ENCODE results near the gene SMC4.
A peak's percentile ranks its signal among the peaks of the same experiment; 100 is the strongest.

SMC4 gene

GRCh38 chr3:160464971-160465370 lies 65.5 kb downstream of the SMC4 start:
- CTCF ChIA-PET, result interaction anchor here (0.6 kb wide), 1 partner anchor 99 kb away, joined by 3 read pairs; no protein-coding TSS in a partner anchor
- no peak overlapping the region for H3K27ac ChIP-seq
- no peak for TF ChIP-seq CTCF (conservative IDR thresholded peaks at IDR 0.05; ENCODE audit: low read depth)
- POLR2A ChIA-PET (ENCODE audit: low non-redundant PET), result no interaction called here
- DNase-seq (ENCODE audit: low spot score), result no peak

GRCh38 chr3:160470181-160470580 lies 70.7 kb downstream of the SMC4 start:
- no peak overlapping the region for H3K27ac ChIP-seq
- CTCF ChIA-PET, result interaction anchor here (0.5 to 0.6 kb wide), 2 partner anchors 24 to 83 kb away, joined by 3 read pairs; no protein-coding TSS in a partner anchor
- TF ChIP-seq CTCF (conservative IDR thresholded peaks at IDR 0.05; ENCODE audit: low read depth), result no peak
- POLR2A ChIA-PET (ENCODE audit: low non-redundant PET), result no interaction called here
- DNase-seq (ENCODE audit: low spot score), result no peak

- ChIA-PET CTCF (interaction anchor here (0.6 to 0.7 kb wide), 2 partner anchors 1304 to 1671 kb away, joined by 3 to 4 read pairs; no protein-coding TSS in a partner anchor), POLR2A (ENCODE audit: low non-redundant PET) (no interaction called here)
- TF ChIP-seq CTCF (conservative IDR thresholded peaks at IDR 0.05; ENCODE audit: low read depth), result no peak
- no peak for DNase-seq (ENCODE audit: low spot score)
- no peak overlapping the region for H3K27ac ChIP-seq
These were observed 72.4 kb downstream of the SMC4 start for GRCh38 chr3:160471892-160472291.

DNA sequence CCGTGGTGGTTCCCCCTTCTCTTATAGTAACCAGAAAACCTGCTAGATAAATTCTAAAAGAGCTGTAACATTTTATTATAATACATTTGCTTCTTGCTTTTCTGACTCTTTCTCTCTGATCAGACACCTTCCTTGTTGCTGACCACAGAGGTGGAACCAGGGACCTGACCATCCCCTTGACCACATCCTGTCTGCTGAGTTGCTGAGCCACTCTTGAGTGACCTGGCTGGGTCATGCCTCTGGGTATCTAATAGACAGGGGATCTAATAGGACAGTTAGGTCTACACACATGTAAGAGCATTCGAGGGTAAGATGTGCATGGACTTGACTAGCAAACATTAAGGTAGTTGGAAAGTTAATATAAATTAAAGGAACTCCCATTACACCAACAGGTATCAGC lies 72.9 kb downstream of the SMC4 start:
- ChIA-PET POLR2A (ENCODE audit: low non-redundant PET) (no interaction called here), CTCF (interaction anchor here (0.6 to 0.7 kb wide), 2 partner anchors 1305 to 1671 kb away, joined by 3 to 4 read pairs; no protein-coding TSS in a partner anchor)
- TF ChIP-seq CTCF (conservative IDR thresholded peaks at IDR 0.05; ENCODE audit: low read depth), result no peak
- no peak overlapping the region for H3K27ac ChIP-seq
- no peak for DNase-seq (ENCODE audit: low spot score)

DNA sequence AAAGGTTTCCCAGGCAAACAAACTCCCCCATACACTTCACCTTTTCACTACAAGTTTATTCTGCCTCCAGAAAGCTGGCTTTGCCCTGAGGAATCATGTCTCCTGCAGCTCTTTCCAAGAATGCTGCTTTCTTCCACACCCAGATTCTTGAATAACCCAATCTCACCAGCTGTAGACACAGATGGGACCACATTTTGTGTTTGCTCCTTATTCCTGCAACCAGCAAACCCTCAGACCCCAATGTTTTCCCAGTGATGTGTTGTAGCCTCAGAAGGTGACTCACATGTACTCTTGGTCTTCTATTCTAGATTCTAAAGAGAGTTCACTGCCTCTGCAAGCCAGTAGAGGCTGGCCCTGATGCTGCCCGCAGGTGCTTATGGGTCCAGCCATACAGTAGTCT lies 73.8 kb downstream of the SMC4 start:
- TF ChIP-seq CTCF (conservative IDR thresholded peaks at IDR 0.05; ENCODE audit: low read depth), result no peak

GRCh38 chr3:160473978-160474377 lies 74.5 kb downstream of the SMC4 start:
- no peak for TF ChIP-seq CTCF (conservative IDR thresholded peaks at IDR 0.05; ENCODE audit: low read depth)
- no peak overlapping the region for H3K27ac ChIP-seq
- ChIA-PET CTCF (interaction anchor here (0.9 kb wide), 1 partner anchor 43 kb away, joined by 3 read pairs; no protein-coding TSS in a partner anchor), POLR2A (ENCODE audit: low non-redundant PET) (no interaction called here)
- peak; percentile 82 for DNase-seq (ENCODE audit: low spot score)

More for the DNA sequence above, 73.8 kb downstream of the SMC4 start:
- POLR2A ChIA-PET (ENCODE audit: low non-redundant PET), result no interaction called here
- H3K27ac ChIP-seq, result no peak overlapping the region
- no peak for DNase-seq (ENCODE audit: low spot score)
- CTCF ChIA-PET, result interaction anchor here (0.6 to 0.9 kb wide), 2 partner anchors 43 to 889 kb away, joined by 3 read pairs; no protein-coding TSS in a partner anchor

All from RWPE1 (cell line).